ENCODE data around the gene MYDGF. TPM values are rescaled to one million over a fixed set of nuclear protein-coding genes. Genes with fewer than 3 reads are reported as not detected.

MYDGF gene
- total and polyA plus RNA-seq, 2 of the 13 experiments (the other 11 are each of a cell fraction or from before 2014, with no cell fraction given): 116 to 198 TPM

DNA sequence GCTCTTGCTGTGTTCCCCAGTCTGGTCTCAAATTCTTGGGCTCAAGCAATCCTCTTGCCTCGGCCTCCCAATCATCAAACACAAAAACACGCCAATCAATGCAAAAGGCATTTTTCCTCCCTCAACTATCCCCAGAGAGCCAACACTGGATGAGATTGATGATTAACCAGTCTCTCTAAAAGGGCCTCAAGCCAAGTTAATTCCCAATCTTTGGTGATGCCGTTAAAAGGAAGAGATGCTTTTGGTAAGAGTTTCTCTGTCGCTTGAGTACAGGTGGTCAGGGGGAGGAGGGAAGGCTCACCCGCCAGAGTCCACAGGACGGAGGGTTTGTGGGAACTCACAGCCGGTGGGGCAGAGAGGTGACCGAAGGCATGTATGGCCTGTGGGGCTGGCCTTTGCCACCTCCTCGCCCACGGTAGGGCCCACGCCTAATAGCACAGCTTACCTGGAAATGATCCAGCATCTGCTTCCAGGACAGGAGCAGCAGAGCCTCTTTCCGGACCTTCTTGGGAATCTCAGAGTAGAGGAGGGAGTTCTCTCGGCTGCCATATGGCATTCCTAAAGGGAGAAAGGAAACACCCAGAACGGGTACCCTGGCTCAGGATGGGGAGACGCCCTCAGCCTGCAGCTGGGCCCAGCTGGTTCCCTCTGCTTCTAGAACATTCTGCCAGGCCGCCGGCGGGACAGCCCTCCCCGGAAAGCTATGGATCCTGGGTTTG, 35.4 kb upstream of the MYDGF start (continued):
- no peak for TF ChIP-seq ZBTB7A (CRISPR knock-in tag; IDR thresholded peaks at IDR 0.05)
- 0 out of 2 replicates have a peak, but pooled peaks have one; percentile 5 for TF ChIP-seq STAG1 (CRISPR knock-in tag; IDR thresholded peaks at IDR 0.05)
- TF ChIP-seq ZNF772 (CRISPR knock-in tag; IDR thresholded peaks at IDR 0.05): no peak
- TF ChIP-seq, protein P1, sequence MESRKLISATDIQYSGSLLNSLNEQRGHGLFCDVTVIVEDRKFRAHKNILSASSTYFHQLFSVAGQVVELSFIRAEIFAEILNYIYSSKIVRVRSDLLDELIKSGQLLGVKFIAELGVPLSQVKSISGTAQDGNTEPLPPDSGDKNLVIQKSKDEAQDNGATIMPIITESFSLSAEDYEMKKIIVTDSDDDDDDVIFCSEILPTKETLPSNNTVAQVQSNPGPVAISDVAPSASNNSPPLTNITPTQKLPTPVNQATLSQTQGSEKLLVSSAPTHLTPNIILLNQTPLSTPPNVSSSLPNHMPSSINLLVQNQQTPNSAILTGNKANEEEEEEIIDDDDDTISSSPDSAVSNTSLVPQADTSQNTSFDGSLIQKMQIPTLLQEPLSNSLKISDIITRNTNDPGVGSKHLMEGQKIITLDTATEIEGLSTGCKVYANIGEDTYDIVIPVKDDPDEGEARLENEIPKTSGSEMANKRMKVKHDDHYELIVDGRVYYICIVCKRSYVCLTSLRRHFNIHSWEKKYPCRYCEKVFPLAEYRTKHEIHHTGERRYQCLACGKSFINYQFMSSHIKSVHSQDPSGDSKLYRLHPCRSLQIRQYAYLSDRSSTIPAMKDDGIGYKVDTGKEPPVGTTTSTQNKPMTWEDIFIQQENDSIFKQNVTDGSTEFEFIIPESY (CRISPR knock-in tag; IDR thresholded peaks at IDR 0.05): no peak
- TF ChIP-seq KLF16 (CRISPR knock-in tag; IDR thresholded peaks at IDR 0.05): peak in 1 of 2 experiments; percentile 60; a peak in 1 of 4 replicates
- TF ChIP-seq MXD4 (CRISPR knock-in tag; IDR thresholded peaks at IDR 0.05): no peak; the same call in 1 of the 2 replicates
- TF ChIP-seq, protein P2, sequence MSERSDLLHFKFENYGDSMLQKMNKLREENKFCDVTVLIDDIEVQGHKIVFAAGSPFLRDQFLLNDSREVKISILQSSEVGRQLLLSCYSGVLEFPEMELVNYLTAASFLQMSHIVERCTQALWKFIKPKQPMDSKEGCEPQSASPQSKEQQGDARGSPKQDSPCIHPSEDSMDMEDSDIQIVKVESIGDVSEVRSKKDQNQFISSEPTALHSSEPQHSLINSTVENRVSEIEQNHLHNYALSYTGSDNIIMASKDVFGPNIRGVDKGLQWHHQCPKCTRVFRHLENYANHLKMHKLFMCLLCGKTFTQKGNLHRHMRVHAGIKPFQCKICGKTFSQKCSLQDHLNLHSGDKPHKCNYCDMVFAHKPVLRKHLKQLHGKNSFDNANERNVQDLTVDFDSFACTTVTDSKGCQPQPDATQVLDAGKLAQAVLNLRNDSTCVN (CRISPR knock-in tag; IDR thresholded peaks at IDR 0.05; ENCODE audit: borderline replicate concordance): no peak; the same call in 1 of the 2 replicates
- TF ChIP-seq CBX5 (CRISPR knock-in tag; IDR thresholded peaks at IDR 0.05; ENCODE audit: borderline replicate concordance): no peak
- peak; percentile 57 for TF ChIP-seq ZNF263 (CRISPR knock-in tag; IDR thresholded peaks at IDR 0.05)
- no peak for TF ChIP-seq ZNF567 (CRISPR knock-in tag; IDR thresholded peaks at IDR 0.05; ENCODE audit: borderline replicate concordance)
- TF ChIP-seq RAD21 (CRISPR knock-in tag; IDR thresholded peaks at IDR 0.05): no peak
- TF ChIP-seq, protein P3, sequence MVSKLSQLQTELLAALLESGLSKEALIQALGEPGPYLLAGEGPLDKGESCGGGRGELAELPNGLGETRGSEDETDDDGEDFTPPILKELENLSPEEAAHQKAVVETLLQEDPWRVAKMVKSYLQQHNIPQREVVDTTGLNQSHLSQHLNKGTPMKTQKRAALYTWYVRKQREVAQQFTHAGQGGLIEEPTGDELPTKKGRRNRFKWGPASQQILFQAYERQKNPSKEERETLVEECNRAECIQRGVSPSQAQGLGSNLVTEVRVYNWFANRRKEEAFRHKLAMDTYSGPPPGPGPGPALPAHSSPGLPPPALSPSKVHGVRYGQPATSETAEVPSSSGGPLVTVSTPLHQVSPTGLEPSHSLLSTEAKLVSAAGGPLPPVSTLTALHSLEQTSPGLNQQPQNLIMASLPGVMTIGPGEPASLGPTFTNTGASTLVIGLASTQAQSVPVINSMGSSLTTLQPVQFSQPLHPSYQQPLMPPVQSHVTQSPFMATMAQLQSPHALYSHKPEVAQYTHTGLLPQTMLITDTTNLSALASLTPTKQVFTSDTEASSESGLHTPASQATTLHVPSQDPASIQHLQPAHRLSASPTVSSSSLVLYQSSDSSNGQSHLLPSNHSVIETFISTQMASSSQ (IDR thresholded peaks at IDR 0.05; ENCODE audit: low read depth): peak; percentile 96
- TF ChIP-seq, protein P3 (CRISPR knock-in tag; IDR thresholded peaks at IDR 0.05; ENCODE audit: borderline replicate concordance): peak; percentile 95
- TF ChIP-seq, protein P4, sequence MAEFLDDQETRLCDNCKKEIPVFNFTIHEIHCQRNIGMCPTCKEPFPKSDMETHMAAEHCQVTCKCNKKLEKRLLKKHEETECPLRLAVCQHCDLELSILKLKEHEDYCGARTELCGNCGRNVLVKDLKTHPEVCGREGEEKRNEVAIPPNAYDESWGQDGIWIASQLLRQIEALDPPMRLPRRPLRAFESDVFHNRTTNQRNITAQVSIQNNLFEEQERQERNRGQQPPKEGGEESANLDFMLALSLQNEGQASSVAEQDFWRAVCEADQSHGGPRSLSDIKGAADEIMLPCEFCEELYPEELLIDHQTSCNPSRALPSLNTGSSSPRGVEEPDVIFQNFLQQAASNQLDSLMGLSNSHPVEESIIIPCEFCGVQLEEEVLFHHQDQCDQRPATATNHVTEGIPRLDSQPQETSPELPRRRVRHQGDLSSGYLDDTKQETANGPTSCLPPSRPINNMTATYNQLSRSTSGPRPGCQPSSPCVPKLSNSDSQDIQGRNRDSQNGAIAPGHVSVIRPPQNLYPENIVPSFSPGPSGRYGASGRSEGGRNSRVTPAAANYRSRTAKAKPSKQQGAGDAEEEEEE (CRISPR knock-in tag; IDR thresholded peaks at IDR 0.05; ENCODE audit: borderline replicate concordance): peak; percentile 15; the same call in 1 of the 2 replicates
- peak; percentile 82; the same call in 1 of the 2 replicates for TF ChIP-seq ZNF878 (CRISPR knock-in tag; IDR thresholded peaks at IDR 0.05)
- TF ChIP-seq, protein P5, sequence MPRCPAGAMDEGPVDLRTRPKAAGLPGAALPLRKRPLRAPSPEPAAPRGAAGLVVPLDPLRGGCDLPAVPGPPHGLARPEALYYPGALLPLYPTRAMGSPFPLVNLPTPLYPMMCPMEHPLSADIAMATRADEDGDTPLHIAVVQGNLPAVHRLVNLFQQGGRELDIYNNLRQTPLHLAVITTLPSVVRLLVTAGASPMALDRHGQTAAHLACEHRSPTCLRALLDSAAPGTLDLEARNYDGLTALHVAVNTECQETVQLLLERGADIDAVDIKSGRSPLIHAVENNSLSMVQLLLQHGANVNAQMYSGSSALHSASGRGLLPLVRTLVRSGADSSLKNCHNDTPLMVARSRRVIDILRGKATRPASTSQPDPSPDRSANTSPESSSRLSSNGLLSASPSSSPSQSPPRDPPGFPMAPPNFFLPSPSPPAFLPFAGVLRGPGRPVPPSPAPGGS (CRISPR knock-in tag; IDR thresholded peaks at IDR 0.05): no peak
- TF ChIP-seq ZBTB20 (CRISPR knock-in tag; IDR thresholded peaks at IDR 0.05; ENCODE audit: borderline replicate concordance, low read depth): peak; percentile 53; the same call in 1 of the 2 replicates
- TF ChIP-seq ZNF354B (CRISPR knock-in tag; IDR thresholded peaks at IDR 0.05): no peak
- peak; percentile 63; the same call in 1 of the 2 replicates for TF ChIP-seq PITX1 (CRISPR knock-in tag; IDR thresholded peaks at IDR 0.05)

All from HepG2 (cell line).